Measurements from ENCODE around the gene TLX2. TPM values are rescaled to one million over a fixed set of nuclear protein-coding genes. Genes with fewer than 3 reads are reported as not detected.

Gene TLX2
- total and polyA plus RNA-seq, 2 of the 8 experiments (the other 6 are each of a cell fraction or from before 2014, with no cell fraction given): 0.06 to 0.17 TPM

DNA sequence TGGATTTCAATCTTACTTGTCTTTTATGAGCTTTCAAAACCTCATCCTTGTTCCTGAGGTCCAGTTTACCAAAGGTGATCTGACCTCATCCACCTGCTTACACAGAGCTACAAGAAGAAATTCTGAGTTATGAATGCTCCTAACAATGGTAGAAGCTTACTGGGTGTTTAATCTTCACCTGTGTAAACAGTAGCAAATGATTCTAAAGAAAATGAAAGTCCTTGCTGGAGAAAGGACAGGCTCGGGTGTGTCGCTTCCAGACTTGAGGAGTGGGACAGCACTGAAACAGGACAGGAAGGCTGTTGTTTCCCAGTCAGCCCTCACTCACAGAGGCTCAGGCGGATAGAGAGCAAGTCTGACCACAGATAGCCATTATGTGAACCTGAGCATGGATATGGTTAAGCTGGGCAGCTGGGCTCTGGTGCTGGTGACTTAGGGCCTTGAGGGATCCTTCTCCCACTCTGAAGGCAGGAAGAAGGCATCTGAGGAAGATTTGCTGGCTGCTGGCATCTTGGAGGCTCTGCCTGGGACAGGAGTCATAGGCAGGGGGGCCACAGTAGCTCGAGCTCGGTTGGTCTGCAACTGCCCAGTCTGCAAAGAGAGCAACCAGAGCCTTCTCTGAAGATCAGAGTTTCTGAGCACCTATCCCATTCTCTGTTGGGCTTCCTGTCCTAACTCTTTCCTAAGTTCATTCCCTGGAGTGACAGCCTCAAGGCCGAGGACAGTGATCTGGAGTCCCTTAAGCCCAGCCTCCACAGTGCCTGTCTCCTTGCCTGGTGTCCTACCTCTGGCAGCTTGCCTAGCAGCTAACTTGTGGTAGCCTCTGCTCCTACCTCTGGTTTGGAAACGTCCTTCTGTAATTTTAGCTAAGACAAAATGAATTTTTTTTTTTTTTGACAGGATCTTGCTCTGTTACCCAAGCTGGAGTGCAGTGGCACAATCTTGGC is 44.3 kb downstream of the TLX2 start (continued):
- TF ChIP-seq BACH1 (IDR thresholded peaks at IDR 0.05; ENCODE audit: low read length): no peak
- TF ChIP-seq RBBP5 (IDR thresholded peaks at IDR 0.05; ENCODE audit: borderline replicate concordance, low read depth, low read length): no peak
- TF ChIP-seq, protein P1, sequence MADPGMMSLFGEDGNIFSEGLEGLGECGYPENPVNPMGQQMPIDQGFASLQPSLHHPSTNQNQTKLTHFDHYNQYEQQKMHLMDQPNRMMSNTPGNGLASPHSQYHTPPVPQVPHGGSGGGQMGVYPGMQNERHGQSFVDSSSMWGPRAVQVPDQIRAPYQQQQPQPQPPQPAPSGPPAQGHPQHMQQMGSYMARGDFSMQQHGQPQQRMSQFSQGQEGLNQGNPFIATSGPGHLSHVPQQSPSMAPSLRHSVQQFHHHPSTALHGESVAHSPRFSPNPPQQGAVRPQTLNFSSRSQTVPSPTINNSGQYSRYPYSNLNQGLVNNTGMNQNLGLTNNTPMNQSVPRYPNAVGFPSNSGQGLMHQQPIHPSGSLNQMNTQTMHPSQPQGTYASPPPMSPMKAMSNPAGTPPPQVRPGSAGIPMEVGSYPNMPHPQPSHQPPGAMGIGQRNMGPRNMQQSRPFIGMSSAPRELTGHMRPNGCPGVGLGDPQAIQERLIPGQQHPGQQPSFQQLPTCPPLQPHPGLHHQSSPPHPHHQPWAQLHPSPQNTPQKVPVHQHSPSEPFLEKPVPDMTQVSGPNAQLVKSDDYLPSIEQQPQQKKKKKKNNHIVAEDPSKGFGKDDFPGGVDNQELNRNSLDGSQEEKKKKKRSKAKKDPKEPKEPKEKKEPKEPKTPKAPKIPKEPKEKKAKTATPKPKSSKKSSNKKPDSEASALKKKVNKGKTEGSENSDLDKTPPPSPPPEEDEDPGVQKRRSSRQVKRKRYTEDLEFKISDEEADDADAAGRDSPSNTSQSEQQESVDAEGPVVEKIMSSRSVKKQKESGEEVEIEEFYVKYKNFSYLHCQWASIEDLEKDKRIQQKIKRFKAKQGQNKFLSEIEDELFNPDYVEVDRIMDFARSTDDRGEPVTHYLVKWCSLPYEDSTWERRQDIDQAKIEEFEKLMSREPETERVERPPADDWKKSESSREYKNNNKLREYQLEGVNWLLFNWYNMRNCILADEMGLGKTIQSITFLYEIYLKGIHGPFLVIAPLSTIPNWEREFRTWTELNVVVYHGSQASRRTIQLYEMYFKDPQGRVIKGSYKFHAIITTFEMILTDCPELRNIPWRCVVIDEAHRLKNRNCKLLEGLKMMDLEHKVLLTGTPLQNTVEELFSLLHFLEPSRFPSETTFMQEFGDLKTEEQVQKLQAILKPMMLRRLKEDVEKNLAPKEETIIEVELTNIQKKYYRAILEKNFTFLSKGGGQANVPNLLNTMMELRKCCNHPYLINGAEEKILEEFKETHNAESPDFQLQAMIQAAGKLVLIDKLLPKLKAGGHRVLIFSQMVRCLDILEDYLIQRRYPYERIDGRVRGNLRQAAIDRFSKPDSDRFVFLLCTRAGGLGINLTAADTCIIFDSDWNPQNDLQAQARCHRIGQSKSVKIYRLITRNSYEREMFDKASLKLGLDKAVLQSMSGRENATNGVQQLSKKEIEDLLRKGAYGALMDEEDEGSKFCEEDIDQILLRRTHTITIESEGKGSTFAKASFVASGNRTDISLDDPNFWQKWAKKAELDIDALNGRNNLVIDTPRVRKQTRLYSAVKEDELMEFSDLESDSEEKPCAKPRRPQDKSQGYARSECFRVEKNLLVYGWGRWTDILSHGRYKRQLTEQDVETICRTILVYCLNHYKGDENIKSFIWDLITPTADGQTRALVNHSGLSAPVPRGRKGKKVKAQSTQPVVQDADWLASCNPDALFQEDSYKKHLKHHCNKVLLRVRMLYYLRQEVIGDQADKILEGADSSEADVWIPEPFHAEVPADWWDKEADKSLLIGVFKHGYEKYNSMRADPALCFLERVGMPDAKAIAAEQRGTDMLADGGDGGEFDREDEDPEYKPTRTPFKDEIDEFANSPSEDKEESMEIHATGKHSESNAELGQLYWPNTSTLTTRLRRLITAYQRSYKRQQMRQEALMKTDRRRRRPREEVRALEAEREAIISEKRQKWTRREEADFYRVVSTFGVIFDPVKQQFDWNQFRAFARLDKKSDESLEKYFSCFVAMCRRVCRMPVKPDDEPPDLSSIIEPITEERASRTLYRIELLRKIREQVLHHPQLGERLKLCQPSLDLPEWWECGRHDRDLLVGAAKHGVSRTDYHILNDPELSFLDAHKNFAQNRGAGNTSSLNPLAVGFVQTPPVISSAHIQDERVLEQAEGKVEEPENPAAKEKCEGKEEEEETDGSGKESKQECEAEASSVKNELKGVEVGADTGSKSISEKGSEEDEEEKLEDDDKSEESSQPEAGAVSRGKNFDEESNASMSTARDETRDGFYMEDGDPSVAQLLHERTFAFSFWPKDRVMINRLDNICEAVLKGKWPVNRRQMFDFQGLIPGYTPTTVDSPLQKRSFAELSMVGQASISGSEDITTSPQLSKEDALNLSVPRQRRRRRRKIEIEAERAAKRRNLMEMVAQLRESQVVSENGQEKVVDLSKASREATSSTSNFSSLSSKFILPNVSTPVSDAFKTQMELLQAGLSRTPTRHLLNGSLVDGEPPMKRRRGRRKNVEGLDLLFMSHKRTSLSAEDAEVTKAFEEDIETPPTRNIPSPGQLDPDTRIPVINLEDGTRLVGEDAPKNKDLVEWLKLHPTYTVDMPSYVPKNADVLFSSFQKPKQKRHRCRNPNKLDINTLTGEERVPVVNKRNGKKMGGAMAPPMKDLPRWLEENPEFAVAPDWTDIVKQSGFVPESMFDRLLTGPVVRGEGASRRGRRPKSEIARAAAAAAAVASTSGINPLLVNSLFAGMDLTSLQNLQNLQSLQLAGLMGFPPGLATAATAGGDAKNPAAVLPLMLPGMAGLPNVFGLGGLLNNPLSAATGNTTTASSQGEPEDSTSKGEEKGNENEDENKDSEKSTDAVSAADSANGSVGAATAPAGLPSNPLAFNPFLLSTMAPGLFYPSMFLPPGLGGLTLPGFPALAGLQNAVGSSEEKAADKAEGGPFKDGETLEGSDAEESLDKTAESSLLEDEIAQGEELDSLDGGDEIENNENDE (IDR thresholded peaks at IDR 0.05; ENCODE audit: insufficient replicate concordance, low read length): no peak

All from H1 (cell line).